Calu3 (cell line): ENCODE data around the gene RABGAP1. TPM values are rescaled to one million over a fixed set of nuclear protein-coding genes. Genes with fewer than 3 reads are reported as not detected.

ENCODE experiments used
- BruUV-seq: library from RNA; stranded (reverse); fragments of 400-500 nt; replicated peaks from 2 replicates; lab custom pipeline; 2021; lab: Mats Ljungman, UMichigan
- CTCF ChIA-PET: fragments of 300-600 bp; sonication (Branson Sonifier 250); formaldehyde crosslinking; loops from one replicate; lab custom pipeline; 2022; ENCODE audit warnings: antibody characterized with exemption; lab: Charles Lee
- DNase-seq: peaks from one replicate; pipeline ENCODE4 v3.0.0; 2022
- H3K27ac Mint-ChIP-seq: one replicate; pipeline ENCODE4 v1.8.0; 2022; ENCODE audit warnings: mixed read lengths; ENCODE audit not compliant: unreplicated experiment
- H3K27me3 Mint-ChIP-seq: one replicate; pipeline ENCODE4 v1.8.0; 2022; ENCODE audit warnings: mixed read lengths; ENCODE audit not compliant: unreplicated experiment
- H3K36me3 Mint-ChIP-seq: one replicate; pipeline ENCODE4 v1.8.0; 2022; ENCODE audit warnings: mild to moderate bottlenecking, moderate library complexity, mixed read lengths; ENCODE audit not compliant: insufficient read depth, unreplicated experiment
- H3K4me1 Mint-ChIP-seq: one replicate; pipeline ENCODE4 v1.8.0; 2022; ENCODE audit warnings: mild to moderate bottlenecking, low read depth, mixed read lengths; ENCODE audit not compliant: unreplicated experiment
- H3K4me3 Mint-ChIP-seq: one replicate; pipeline ENCODE4 v1.8.0; 2022; ENCODE audit warnings: mild to moderate bottlenecking, low read depth, moderate library complexity, mixed read lengths; ENCODE audit not compliant: unreplicated experiment
- H3K9me3 Mint-ChIP-seq: one replicate; pipeline ENCODE4 v1.8.0; 2022; ENCODE audit warnings: low read depth, mixed read lengths; ENCODE audit not compliant: unreplicated experiment
- CTCF ChIP-seq: fragments of 200-600 bp; IDR thresholded peaks from one replicate; pipeline ENCODE4 v1.8.0; 2022; ENCODE audit warnings: antibody characterized with exemption; ENCODE audit not compliant: unreplicated experiment
- intact Hi-C: fragments of 100-400 bp; cut with micrococcal nuclease; formaldehyde crosslinking; loops from one replicate; pipeline ENCODE4 v1.10.0; 2022; ENCODE audit not compliant: unreplicated experiment
- total RNA-seq: library from RNA; stranded (reverse); gene quantifications from 2 replicates; pipeline ENCODE4 v1.2.3, GENCODE V29; 2022

Gene RABGAP1
- total RNA-seq, 1 experiment from 2014 or later, result 57.9 TPM

DNA sequence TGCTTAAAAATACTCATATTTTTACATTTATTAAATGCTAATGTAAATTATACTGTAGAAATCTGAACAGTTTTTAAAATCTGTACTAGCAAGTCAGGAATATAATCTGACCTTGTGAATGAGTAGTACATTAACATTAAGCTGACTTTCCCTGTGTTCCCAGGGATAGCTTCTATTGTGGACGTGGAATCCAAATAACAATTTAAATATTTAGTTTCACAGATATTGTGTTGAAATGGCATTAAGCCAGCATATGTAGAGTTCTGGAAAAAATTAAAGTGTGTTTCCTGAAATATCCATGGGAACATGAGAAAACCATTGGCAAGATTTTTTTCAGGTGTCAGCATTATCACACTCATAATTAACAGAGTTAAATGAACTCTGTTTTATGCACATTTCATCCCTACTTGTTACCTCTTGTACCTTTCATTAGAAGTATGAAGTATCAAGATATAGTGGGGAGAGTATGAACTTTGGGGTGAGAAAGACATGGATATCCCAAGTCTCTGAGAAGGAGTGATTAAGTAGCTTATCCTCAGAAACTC, 5.7 kb downstream of the RABGAP1 start:
- Mint-ChIP-seq H3K9me3 (no peaks in the 10 kb centered on the region), H3K4me1 (peaks cover 49% of the 10 kb centered on the region)
- no TSS peak for BruUV-seq

DNA sequence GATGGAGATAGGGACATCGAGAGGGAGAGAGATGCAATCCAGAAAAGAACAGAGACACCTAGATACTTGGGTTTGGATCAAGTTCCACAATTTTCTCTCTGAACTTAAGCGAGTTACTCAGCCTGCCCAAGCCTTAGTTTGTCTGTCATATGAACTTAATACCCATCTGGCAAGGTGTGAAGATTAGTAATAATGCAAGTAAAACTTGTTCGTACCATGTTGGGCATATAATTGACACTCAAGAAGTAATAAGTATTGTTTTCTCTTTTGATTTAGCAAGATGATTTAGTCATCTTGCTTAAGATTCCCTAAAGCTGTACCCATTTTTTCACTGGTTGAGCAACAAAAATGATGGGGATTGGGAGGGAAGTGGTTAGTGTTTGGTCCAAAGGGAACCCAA, 7.5 kb downstream of the RABGAP1 start:
- Mint-ChIP-seq H3K27ac (peak overlapping the region; percentile 89), H3K4me3 (peak overlapping the region; percentile 47), H3K9me3 (no peaks in the 10 kb centered on the region), H3K36me3 (peaks cover 15% of the 10 kb centered on the region), H3K4me1 (peaks cover 49% of the 10 kb centered on the region), H3K27me3 (no peaks in the 10 kb centered on the region)
- no TSS peak for BruUV-seq
- no peak for TF ChIP-seq CTCF
- intact Hi-C loops, result no loop called here
- CTCF ChIA-PET, result interaction anchor here (1.3 kb wide), 1 partner anchor 17 kb away, joined by 7 read pairs; the partner anchor contains the start of gene ZBTB26
- DNase-seq, result no peak

More for the DNA sequence above, 5.7 kb downstream of the RABGAP1 start:
- DNase-seq, result no peak
- Mint-ChIP-seq H3K27me3 (no peaks in the 10 kb centered on the region), H3K4me3 (no peak overlapping the region), H3K36me3 (peaks cover 24% of the 10 kb centered on the region), H3K27ac (peak overlapping the region; percentile 89)
- intact Hi-C loops, result no loop called here
- CTCF ChIA-PET, result no interaction called here
- TF ChIP-seq CTCF, result no peak

GRCh38 chr9:122949696-122950095, 8.9 kb downstream of the RABGAP1 start:
- H3K4me3 Mint-ChIP-seq, result no peak overlapping the region
- H3K27ac Mint-ChIP-seq, result no peak overlapping the region
- peaks cover 10% of the 10 kb centered on the region for H3K36me3 Mint-ChIP-seq
- intact Hi-C loops, result no loop called here
- no peak for DNase-seq
- TF ChIP-seq CTCF, result no peak
- CTCF ChIA-PET, result no interaction called here
- H3K9me3 Mint-ChIP-seq, result no peaks in the 10 kb centered on the region
- H3K27me3 Mint-ChIP-seq, result no peaks in the 10 kb centered on the region
- no TSS peak for BruUV-seq
- peaks cover 61% of the 10 kb centered on the region for H3K4me1 Mint-ChIP-seq

GRCh38 chr9:122950263-122950662, 9.4 kb downstream of the RABGAP1 start:
- Mint-ChIP-seq H3K4me3 (no peak overlapping the region), H3K4me1 (peaks cover 63% of the 10 kb centered on the region), H3K27ac (no peak overlapping the region), H3K9me3 (no peaks in the 10 kb centered on the region), H3K27me3 (no peaks in the 10 kb centered on the region), H3K36me3 (peaks cover 8% of the 10 kb centered on the region)
- no peak for TF ChIP-seq CTCF
- CTCF ChIA-PET, result no interaction called here
- BruUV-seq, result no TSS peak
- DNase-seq, result no peak
- intact Hi-C loops, result no loop called here
